Measurements from ENCODE around the gene STXBP6. TPM values are rescaled to one million over a fixed set of nuclear protein-coding genes. Genes with fewer than 3 reads are reported as not detected.
A peak's percentile ranks its signal among the peaks of the same experiment; 100 is the strongest.
"Not testable (repeated sequence)": the region's sequence is repeated elsewhere in the genome, so short reads cannot be mapped to it uniquely, and the experiment has no call there.

Gene STXBP6
- total and polyA plus RNA-seq, 9 donors, result 17.5 to 33.5 (median 25.6) TPM

DNA sequence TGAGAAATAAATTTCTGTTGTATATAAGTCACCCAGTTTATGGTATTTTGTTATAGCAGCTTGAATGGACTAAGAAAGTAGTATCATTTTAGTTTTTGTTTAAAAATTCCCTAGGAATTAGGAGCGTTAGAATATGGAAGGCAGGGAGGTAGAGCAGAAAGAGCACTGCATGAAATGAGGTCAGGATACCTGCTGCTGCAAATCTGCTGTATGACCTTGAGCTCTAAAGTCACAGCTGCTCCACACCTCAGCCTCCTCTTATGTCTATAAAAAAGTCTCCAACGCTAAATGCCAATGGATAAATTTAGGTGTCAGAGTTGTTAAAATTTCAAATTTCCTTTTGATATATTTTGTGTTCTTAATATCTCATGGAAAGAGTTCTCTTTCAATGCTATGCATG is 235.0 kb downstream of the STXBP6 start:
- Histone ChIP-seq H3K9me3 (replicated peaks; ENCODE audit: control insufficient read depth, low read depth, low read length) (no peaks in the 10 kb centered on the region), H3K36me3 (ENCODE audit: control insufficient read depth, insufficient read depth, low read length) (peaks cover 11% of the 10 kb centered on the region), H3K27ac (ENCODE audit: low read length) (no peak overlapping the region), H3K4me3 (ENCODE audit: low read length) (no peak overlapping the region), H3K27me3 (ENCODE audit: control insufficient read depth, insufficient read depth, low read length) (no peaks in the 10 kb centered on the region), H3K4me1 (ENCODE audit: control insufficient read depth, insufficient read depth, low read length) (peaks cover 25% of the 10 kb centered on the region)
- WGBS (ENCODE audit: insufficient coverage), result no CpG with 5 or more reads among the region's 2 CpGs
- DNase-seq, result no peak

DNA sequence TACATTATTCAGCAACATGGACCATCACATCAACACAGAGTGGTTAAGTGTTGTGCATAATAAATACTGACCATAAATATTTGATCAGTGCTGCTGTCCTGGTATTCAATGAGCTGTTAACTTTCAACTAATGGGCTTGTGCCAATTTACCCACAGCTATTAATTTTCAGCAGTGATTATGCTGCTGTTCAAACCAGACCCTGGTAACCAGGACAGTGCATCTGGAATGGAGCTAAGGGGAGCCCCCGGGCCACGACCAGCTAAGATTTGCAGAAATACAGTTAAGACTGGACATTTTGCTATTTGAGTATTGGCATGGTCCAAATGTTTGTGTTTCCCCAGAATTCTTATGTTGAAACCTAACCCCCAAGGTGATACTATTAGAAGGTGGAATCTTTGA is 235.6 kb downstream of the STXBP6 start:
- no CpG with 5 or more reads among the region's 2 CpGs for WGBS (ENCODE audit: insufficient coverage)
- peaks cover 25% of the 10 kb centered on the region for H3K4me1 ChIP-seq (ENCODE audit: control insufficient read depth, insufficient read depth, low read length)
- H3K36me3 ChIP-seq (ENCODE audit: control insufficient read depth, insufficient read depth, low read length), result peaks cover 11% of the 10 kb centered on the region
- H3K27ac ChIP-seq (ENCODE audit: low read length), result no peak overlapping the region
- no peaks in the 10 kb centered on the region for H3K27me3 ChIP-seq (ENCODE audit: control insufficient read depth, insufficient read depth, low read length)
- H3K9me3 ChIP-seq (replicated peaks; ENCODE audit: control insufficient read depth, low read depth, low read length), result no peaks in the 10 kb centered on the region
- DNase-seq, result no peak
- H3K4me3 ChIP-seq (ENCODE audit: low read length), result no peak overlapping the region

DNA sequence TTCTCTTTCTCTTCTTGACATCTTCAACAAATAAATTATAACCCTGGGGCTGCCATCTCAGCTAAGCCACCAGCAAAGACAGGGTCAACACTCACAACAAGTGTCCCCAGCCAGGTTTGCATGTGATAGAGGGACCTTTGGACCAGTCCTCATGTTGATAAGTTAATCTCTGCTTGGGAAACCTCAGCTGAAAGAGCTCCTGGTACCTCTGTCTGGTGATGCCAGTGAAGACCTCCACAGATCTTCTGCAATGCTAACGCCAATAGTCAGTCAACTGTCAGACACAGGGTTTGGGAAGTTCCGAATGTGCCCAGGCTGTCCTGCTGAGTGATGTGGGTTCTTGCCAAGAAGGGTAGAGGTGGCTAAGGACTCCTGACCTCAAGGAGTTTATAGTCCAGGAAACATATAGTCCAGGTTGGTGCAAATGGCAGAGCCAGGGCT is 236.1 kb downstream of the STXBP6 start:
- H3K27ac ChIP-seq (ENCODE audit: low read length), result no peak overlapping the region
- H3K27me3 ChIP-seq (ENCODE audit: control insufficient read depth, insufficient read depth, low read length), result no peaks in the 10 kb centered on the region
- no peak for DNase-seq
- H3K4me1 ChIP-seq (ENCODE audit: control insufficient read depth, insufficient read depth, low read length), result peaks cover 22% of the 10 kb centered on the region
- H3K9me3 ChIP-seq (replicated peaks; ENCODE audit: control insufficient read depth, low read depth, low read length), result no peaks in the 10 kb centered on the region
- no peak overlapping the region for H3K4me3 ChIP-seq (ENCODE audit: low read length)
- whole genome bisulfite sequencing (ENCODE audit: insufficient coverage), result 100% methylated on average over 2 of the region's 2 CpGs
- H3K36me3 ChIP-seq (ENCODE audit: control insufficient read depth, insufficient read depth, low read length), result peaks cover 11% of the 10 kb centered on the region

DNA sequence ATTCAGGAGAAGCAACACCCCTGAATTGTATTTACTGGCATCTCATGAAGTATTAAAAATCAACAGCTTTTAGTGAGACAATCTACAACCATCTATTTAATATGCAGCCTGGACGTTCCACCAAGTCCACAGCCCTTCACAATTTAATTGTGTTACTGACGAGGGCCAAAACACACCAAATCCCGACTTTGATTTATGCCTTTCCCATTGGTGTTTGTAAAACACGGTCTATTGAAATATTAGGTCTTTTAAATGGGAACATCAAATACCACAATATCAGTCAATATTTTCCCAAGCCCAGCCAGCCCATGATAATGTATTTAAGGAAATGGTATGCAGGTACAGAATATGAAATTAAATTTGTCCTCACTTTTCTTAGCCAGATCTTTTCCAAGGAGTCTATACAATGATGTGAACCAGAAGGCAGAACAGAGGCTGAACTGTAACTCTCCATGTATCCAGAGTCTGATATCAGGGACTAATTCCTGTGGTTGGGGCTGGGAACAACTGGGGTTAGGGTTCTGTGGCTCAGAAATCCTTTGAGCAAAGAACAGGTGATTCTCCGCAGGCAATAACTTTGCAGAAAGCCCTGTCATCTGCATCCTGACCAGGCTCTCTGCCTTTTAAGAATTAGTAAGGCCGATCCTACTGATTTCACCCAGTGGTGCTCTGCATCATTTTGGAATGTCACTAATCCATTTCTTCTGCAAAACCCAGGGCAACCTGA is 236.7 kb downstream of the STXBP6 start:
- H3K27me3 ChIP-seq (ENCODE audit: control insufficient read depth, insufficient read depth, low read length), result no peaks in the 10 kb centered on the region
- no peaks in the 10 kb centered on the region for H3K9me3 ChIP-seq (replicated peaks; ENCODE audit: control insufficient read depth, low read depth, low read length)
- peaks cover 18% of the 10 kb centered on the region for H3K4me1 ChIP-seq (ENCODE audit: control insufficient read depth, insufficient read depth, low read length)
- no peak for DNase-seq
- 100% methylated on average over 2 of the region's 6 CpGs for WGBS (ENCODE audit: insufficient coverage)
- no peak overlapping the region for H3K27ac ChIP-seq (ENCODE audit: low read length)
- peaks cover 11% of the 10 kb centered on the region for H3K36me3 ChIP-seq (ENCODE audit: control insufficient read depth, insufficient read depth, low read length)
- no peak overlapping the region for H3K4me3 ChIP-seq (ENCODE audit: low read length)

DNA sequence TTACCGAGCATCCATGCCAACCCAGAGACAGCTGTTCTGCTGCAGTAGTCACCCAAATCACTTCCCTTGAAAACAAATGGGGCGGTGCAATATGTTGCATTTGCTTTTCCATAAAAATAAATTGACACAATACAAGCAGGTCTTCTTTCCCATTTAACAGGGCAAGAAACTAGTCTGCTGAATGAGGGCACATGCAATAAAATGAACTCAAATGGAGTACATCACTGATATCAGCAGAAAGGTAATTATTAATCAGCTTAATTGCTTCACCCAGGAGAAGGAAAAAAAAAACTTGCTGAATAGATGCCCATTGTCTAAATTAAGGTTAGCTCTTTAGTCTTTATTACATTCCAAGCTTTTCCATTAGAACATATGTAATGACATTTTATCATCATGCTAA is 240.8 kb downstream of the STXBP6 start:
- H3K4me1 ChIP-seq (ENCODE audit: control insufficient read depth, insufficient read depth, low read length), result peaks cover 3% of the 10 kb centered on the region
- no peak overlapping the region for H3K27ac ChIP-seq (ENCODE audit: low read length)
- H3K9me3 ChIP-seq (replicated peaks; ENCODE audit: control insufficient read depth, low read depth, low read length), result no peaks in the 10 kb centered on the region
- H3K36me3 ChIP-seq (ENCODE audit: control insufficient read depth, insufficient read depth, low read length), result no peaks in the 10 kb centered on the region
- no peaks in the 10 kb centered on the region for H3K27me3 ChIP-seq (ENCODE audit: control insufficient read depth, insufficient read depth, low read length)
- H3K4me3 ChIP-seq (ENCODE audit: low read length), result no peak overlapping the region
- DNase-seq, result no peak
- WGBS (ENCODE audit: insufficient coverage), result 40% methylated on average over 1 of the region's 2 CpGs

DNA sequence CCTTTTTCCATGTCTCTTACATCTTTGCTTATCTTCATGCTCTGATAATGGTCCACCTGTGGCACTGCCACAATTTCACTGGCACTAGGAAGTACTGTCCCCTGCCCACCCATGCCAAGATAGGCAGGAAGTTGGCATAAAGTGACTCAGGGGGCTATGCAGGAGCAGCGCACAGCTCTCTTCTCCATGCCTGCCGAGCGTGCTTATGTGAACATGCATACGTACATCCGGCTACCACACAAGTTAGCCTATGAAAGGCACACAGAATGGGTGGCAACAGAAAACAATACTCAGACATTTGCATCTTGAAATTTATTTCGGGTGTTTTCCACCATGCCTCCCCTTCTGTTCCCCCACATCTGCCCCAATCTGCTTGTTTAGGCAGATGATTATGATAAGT is 241.5 kb downstream of the STXBP6 start:
- Histone ChIP-seq H3K4me3 (ENCODE audit: low read length) (no peak overlapping the region), H3K27ac (ENCODE audit: low read length) (no peak overlapping the region), H3K9me3 (replicated peaks; ENCODE audit: control insufficient read depth, low read depth, low read length) (no peaks in the 10 kb centered on the region), H3K27me3 (ENCODE audit: control insufficient read depth, insufficient read depth, low read length) (no peaks in the 10 kb centered on the region), H3K4me1 (ENCODE audit: control insufficient read depth, insufficient read depth, low read length) (peaks cover 3% of the 10 kb centered on the region), H3K36me3 (ENCODE audit: control insufficient read depth, insufficient read depth, low read length) (no peaks in the 10 kb centered on the region)
- 90% methylated on average over 5 of the region's 6 CpGs for WGBS (ENCODE audit: insufficient coverage)
- DNase-seq, result no peak

DNA sequence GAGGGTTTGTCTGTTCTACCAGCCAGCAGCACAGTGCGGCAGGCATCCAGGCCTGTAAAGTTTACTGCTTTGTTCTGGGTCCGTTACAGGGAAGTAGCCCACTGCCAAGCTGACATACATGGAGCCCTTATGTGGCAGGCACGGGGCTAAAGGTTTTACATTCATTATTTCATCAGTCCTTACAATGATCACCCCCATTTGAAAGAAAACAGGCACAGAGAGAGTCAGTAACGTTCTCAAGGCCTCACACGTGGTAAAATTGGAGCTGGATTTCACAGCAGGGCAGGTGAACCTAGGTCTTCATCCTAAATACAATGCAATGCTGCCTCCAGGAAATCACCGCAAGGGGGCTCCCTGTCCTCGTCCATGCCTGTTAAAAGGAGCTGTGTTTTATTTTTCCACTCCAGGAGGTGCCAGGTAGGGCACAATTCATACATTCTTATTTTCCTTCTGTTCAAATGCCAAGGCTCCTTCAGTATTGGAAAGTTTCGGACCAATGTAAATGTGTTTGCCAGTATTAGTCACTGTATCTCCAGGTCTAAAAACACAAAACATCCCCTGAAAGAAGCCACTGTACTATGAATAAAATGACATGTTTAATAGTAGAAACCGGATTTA is 243.8 kb downstream of the STXBP6 start:
- Histone ChIP-seq H3K4me1 (ENCODE audit: control insufficient read depth, insufficient read depth, low read length) (peaks cover 3% of the 10 kb centered on the region), H3K27me3 (ENCODE audit: control insufficient read depth, insufficient read depth, low read length) (no peaks in the 10 kb centered on the region), H3K27ac (ENCODE audit: low read length) (no peak overlapping the region), H3K36me3 (ENCODE audit: control insufficient read depth, insufficient read depth, low read length) (no peaks in the 10 kb centered on the region), H3K9me3 (replicated peaks; ENCODE audit: control insufficient read depth, low read depth, low read length) (no peaks in the 10 kb centered on the region), H3K4me3 (ENCODE audit: low read length) (no peak overlapping the region)
- 52% methylated on average over 3 of the region's 9 CpGs for WGBS (ENCODE audit: insufficient coverage)
- peak; percentile 80 for DNase-seq

DNA sequence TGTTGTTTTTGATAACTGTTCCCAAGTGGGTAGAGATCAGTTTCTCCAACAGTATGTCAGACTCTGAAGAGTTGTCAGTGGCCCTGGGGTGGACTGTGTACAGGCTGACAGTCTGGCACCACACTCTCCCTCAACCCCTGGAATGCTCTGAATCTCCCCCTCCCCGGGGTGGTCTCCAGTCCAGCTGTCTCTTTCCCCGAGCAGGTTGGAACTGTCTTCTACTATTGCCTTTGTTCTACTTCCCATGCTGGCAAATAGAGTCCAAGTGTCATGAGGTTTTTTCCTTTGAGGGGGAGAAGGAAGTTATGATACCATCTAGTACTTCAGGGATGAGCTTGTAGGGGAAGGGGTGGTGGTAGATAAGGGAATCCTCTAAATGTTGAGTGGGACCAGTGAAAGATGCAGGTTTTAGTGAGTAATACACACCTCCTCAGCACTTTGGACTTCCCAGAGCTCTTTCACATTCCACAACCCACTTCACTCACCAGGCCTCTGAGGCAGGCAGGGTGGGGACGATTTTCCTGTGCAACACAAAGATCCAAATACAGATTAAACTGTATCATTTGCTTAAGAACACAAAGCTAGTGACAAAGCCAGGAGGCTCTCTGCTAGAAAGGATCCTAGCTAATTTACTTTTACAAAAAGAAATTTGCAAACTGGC is 245.3 kb downstream of the STXBP6 start:
- Histone ChIP-seq H3K9me3 (replicated peaks; ENCODE audit: control insufficient read depth, low read depth, low read length) (no peaks in the 10 kb centered on the region), H3K36me3 (ENCODE audit: control insufficient read depth, insufficient read depth, low read length) (no peaks in the 10 kb centered on the region), H3K4me1 (ENCODE audit: control insufficient read depth, insufficient read depth, low read length) (no peaks in the 10 kb centered on the region), H3K27ac (ENCODE audit: low read length) (no peak overlapping the region), H3K4me3 (ENCODE audit: low read length) (no peak overlapping the region), H3K27me3 (ENCODE audit: control insufficient read depth, insufficient read depth, low read length) (no peaks in the 10 kb centered on the region)
- WGBS (ENCODE audit: insufficient coverage), result no CpG with 5 or more reads among the region's 3 CpGs
- DNase-seq, result no peak

DNA sequence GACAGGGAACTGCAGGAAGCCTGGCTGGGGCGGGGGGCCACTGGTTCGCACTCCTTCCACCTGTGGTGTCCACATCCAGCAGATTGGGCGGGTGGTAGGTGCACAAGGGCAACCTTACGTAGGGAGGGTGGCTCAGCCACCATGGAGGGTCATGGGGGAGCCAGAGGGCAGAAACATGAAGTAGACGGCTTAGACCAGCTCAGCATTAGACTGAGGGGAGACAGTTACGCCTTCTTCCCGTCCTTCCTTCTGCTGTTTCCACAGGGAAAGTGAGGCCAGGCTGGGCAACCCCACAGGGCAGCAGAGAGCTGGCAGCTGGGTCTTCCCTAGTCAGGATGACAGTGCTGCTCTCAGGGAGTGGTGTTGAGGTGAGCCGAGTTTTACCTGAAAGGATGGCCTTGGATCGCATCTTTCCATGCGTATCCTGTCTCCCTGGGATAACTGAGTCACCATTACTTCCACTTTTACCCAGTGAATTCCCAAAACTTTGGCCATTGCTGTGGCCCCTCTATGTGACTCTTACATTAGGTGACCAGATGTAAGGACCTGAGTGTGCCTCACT is 245.9 kb downstream of the STXBP6 start:
- H3K4me3 ChIP-seq (ENCODE audit: low read length), result no peak overlapping the region
- H3K9me3 ChIP-seq (replicated peaks; ENCODE audit: control insufficient read depth, low read depth, low read length), result no peaks in the 10 kb centered on the region
- no peak overlapping the region for H3K27ac ChIP-seq (ENCODE audit: low read length)
- no peak for DNase-seq
- H3K36me3 ChIP-seq (ENCODE audit: control insufficient read depth, insufficient read depth, low read length), result no peaks in the 10 kb centered on the region
- no peaks in the 10 kb centered on the region for H3K27me3 ChIP-seq (ENCODE audit: control insufficient read depth, insufficient read depth, low read length)
- no peaks in the 10 kb centered on the region for H3K4me1 ChIP-seq (ENCODE audit: control insufficient read depth, insufficient read depth, low read length)
- 79% methylated on average over 8 of the region's 10 CpGs for WGBS (ENCODE audit: insufficient coverage)

DNA sequence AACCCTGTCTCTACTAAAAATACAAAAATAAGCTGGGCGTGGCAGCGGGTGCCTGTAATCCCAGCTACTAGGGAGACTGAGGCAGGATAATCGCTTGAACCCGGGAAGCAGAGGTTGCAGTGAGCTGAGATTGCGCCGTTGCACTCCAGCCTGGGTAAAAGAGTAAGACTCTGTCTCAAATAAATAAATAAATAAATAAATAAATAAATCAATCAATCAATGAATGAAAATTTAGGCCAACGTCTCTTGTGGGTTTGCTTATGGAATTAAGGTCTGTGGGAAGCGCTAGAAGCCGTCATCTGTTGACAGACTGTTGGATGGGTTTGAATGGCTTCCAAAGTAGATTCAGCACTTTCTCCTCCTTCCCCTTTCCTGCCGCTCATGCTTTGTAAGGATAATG is 246.5 kb downstream of the STXBP6 start:
- not testable (repeated sequence) for H3K36me3 ChIP-seq (ENCODE audit: control insufficient read depth, insufficient read depth, low read length); H3K4me1 ChIP-seq (ENCODE audit: control insufficient read depth, insufficient read depth, low read length); H3K27me3 ChIP-seq (ENCODE audit: control insufficient read depth, insufficient read depth, low read length); H3K9me3 ChIP-seq (replicated peaks; ENCODE audit: control insufficient read depth, low read depth, low read length); H3K4me3 ChIP-seq (ENCODE audit: low read length); H3K27ac ChIP-seq (ENCODE audit: low read length)
- no CpG with 5 or more reads among the region's 10 CpGs for WGBS (ENCODE audit: insufficient coverage)
- peak; percentile 58 for DNase-seq

All from muscle of leg (tissue), 11 donors.